CD4-positive, alpha-beta T cell treated with Interleukin-15 for 1 hour (primary cell): Measurements from ENCODE around the gene DNTT.

Source experiments
- DNase-seq: peaks from one replicate; pipeline ENCODE4 v3.0.0-alpha.2; 2020

The DNTT gene

GRCh38 chr10:96311180-96311715 lies 7.0 kb downstream of the DNTT start:
- no peak for DNase-seq

GRCh38 chr10:96313344-96313743 lies 9.1 kb downstream of the DNTT start:
- DNase-seq = no peak

- DNase-seq = no peak
Observed at GRCh38 chr10:96317067-96317833, 13.0 kb downstream of the DNTT start.

GRCh38 chr10:96319754-96320474 lies 15.7 kb downstream of the DNTT start:
- no peak for DNase-seq

- no peak for DNase-seq
Observed at GRCh38 chr10:96321822-96322221, 17.6 kb downstream of the DNTT start.

DNA sequence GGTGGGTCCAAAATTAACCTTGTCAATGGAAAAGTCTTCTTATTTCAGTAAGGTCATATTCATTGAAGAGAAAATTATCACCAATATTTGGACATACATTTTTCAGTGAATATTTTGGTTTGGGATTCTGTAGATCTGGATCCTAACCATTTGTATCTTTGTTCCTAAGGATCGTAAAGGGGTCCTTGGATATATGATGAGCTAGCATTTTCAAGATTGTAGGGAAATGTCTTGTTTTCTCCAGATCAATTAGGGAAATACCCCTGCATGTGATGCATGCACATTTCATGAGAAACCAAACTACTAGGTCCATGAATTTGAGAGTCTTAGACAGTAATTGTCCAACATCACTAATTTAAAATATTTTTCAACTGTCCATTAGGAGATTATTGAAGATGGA lies 18.0 kb downstream of the DNTT start:
- no peak for DNase-seq

GRCh38 chr10:96324447-96324846 lies 20.2 kb downstream of the DNTT start:
- no peak for DNase-seq

GRCh38 chr10:96325719-96326373 lies 21.6 kb downstream of the DNTT start:
- no peak for DNase-seq

- no peak for DNase-seq
Observed at GRCh38 chr10:96327462-96327861, 23.2 kb downstream of the DNTT start.

DNA sequence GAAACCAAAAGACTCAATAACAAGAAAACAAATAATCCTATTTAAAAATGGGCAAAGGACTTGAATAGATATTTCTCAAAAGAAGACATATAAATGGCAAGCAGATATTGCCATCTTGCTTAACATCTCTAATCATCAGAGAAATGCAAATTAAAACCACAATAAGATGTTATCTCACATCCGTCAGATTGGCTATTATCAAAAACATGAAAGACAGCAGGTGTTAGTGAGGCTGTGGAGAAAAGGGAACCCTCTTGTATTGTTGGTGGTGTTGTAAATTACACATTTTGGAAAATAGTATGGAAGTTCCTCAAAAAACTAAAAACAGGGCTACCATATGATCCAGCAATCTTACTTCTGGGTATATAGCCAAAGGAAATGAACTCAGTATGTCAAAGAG lies 28.9 kb downstream of the DNTT start:
- DNase-seq = no peak

DNA sequence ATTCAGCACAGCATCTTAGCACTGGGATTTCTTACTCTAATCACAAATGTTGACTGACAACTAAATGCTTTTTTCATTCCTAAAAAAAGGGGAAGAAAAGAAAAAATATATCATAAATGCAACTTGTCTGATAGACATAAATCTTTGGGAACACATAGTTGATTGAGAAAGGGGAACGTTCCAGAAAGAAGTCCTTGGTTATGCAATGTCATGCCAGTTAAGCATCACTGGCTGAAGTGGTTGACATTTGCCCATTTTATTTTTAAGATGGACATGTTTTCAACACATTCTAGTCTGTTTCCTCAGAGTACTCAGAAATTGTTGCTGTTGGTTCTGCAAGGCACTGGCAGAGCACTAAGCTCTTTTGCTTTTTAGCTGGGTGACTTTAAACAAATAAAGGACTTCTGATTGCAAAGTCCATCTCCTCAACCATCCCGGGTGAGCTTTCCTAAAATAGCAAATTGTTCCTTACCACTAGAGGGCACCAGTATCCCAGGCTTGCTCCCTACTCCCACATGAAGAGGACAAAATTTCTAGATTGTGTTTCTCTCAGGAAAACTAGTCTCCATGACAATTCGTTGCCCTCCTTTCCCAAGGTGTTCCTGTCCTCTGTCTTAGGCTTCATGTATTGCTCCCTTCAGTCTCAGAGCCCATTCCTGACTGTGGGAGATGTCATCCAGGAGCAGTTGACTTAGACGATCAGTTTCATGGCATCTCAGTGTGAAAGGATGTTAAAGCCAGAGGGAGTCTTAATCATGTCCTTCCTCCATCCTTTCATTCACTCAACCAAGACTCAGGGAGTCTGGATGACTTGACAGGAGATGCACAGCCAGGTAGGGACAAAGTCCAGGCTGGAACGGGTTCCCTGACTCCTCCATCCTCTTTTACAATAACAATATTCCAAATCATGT lies 30.6 kb downstream of the DNTT start:
- DNase-seq = no peak

- DNase-seq = no peak
Observed at GRCh38 chr10:96337106-96337505, 32.9 kb downstream of the DNTT start.

DNA sequence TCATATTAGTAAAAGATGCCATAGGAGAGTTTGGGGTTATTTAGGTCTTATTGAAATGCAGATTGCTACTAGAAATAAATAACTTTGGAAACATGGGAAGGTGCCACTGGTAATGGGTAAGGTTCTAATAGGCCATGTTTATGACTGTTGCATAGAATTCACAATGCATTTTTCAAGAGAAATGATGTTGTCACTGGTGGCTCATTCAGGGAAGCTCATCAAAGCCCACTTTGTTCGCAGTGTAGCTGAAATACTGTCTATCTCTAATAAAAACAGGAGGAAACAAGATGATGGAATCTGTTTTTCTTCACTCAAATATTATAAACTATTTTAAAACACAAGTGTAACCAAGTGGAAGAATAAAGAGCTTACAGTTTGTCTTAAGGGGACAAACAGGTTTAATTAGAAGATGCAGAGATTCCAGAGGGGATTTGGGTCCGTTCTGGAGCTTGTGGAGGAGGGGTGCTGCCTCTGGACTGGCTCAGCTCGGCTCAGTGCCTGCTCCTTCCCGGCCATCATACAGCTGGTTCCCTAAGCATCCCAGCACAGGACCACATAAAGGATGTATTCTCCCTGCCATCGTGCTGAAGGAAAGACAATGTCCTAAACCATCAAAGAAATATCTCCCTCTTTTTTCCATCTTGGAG lies 34.2 kb downstream of the DNTT start:
- DNase-seq = no peak

GRCh38 chr10:96339383-96339782 lies 35.1 kb downstream of the DNTT start:
- no peak for DNase-seq

DNA sequence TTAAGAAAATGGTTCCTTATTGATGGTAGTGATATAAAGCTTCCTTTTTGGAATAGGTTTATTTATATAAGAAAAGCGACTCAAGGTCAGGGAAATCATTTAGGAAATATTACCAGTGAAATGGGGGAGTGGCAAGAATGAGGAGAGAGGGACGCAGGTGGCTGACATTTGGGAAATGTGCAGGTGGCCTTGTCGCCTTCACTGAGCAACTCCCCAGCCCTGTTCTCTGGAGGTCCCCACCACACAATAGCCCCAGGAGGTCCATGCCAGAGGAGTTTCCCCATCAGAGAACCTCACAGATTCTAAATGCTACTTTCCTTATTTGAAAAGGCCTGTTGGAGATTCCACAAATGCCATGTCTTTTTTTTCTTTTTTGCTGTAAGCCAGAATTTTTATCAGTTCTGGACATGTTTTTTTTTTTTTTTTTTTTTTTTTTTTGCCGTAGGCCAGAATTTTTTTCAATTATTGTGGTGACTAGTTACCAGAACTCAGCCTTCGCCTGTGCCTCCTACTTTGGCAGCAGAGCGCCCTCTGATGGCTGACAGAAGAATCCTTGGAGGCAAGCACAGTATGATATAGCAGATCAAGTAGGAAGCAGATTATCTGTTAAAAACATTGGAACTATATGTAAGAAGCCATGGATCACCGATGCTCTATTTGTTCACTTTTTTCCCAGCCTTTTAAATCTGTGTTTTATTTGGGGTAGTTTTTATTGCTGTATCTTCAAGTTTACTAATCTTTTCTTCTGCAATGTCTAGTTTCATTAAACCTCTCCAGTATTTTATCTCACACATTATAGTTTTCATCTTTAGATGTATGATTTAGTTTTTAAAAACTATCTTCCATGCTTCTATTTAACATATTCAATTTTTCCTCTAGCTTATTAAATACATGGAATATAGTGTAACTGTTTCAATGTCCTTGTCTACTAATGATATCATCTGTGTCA lies 36.0 kb downstream of the DNTT start:
- peak; percentile 53 for DNase-seq

- no peak for DNase-seq
Observed at GRCh38 chr10:96341219-96342182, 37.3 kb downstream of the DNTT start.

DNA sequence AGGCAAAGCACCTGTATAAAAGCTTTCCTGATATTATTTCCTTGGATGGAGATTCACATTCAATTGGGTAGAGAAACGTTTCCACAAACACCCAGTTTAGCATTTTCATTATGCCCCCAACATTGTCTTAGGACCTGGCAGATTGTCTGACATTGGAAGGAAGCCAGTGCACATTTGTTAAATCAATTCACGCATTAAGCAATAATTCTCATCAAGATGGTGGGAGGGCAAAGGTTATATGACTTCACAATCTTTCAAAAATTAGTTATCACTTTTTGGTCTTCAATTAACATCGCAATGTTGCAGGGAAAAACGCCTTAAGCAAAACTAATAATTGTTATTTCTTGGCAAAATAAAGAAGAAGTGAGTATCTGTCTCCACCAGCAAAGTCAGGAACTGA lies 38.2 kb downstream of the DNTT start:
- no peak for DNase-seq

GRCh38 chr10:96344178-96344577 lies 39.9 kb downstream of the DNTT start:
- DNase-seq = no peak

DNA sequence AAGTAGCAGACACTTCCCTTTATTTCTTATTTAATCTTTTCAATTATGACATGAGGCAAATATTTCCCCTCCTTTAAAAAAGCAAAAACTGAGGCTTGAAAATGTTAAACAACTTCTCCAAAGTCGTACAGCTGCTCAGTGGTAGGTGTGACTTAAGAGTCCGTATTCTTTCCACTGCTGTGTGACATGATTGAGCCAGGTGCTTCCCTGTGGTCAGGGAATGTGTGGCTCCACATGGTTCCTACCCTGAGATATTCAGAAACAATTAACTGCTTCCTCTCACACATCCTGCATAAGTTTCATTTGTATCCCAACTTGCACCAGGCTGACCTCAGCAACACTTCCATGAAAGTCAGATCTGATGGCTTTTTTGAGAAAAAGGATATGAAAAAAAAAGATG lies 41.0 kb downstream of the DNTT start:
- no peak for DNase-seq

GRCh38 chr10:96346295-96346694 lies 42.1 kb downstream of the DNTT start:
- no peak for DNase-seq
